HG03558 (cell line): ENCODE data around the gene SERPINA12.

Source experiments
- ATAC-seq: cut with Tn5 transposase; IDR thresholded peaks from one replicate; pipeline ENCODE4 v1.9.1; 2021; ENCODE audit warnings: moderate number of reproducible peaks; ENCODE audit not compliant: unreplicated experiment; ENCODE audit errors: extremely low read depth

Gene SERPINA12

GRCh38 chr14:94470311-94470710, 39.0 kb downstream of the SERPINA12 start:
- no peak for ATAC-seq

- ATAC-seq: no peak
Observed at GRCh38 chr14:94469261-94469660, 40.0 kb downstream of the SERPINA12 start.

- no peak for ATAC-seq
Observed at GRCh38 chr14:94467728-94468520, 41.3 kb downstream of the SERPINA12 start.

- ATAC-seq: no peak
Observed at GRCh38 chr14:94466706-94467370, 42.4 kb downstream of the SERPINA12 start.

GRCh38 chr14:94465042-94465441, 44.2 kb downstream of the SERPINA12 start:
- no peak for ATAC-seq

GRCh38 chr14:94464290-94464689, 45.0 kb downstream of the SERPINA12 start:
- no peak for ATAC-seq

GRCh38 chr14:94462763-94463572, 46.3 kb downstream of the SERPINA12 start:
- ATAC-seq: no peak

GRCh38 chr14:94462219-94462551, 47.1 kb downstream of the SERPINA12 start:
- ATAC-seq: no peak

GRCh38 chr14:94461526-94462218, 47.6 kb downstream of the SERPINA12 start:
- ATAC-seq: no peak

GRCh38 chr14:94460631-94461416, 48.4 kb downstream of the SERPINA12 start:
- ATAC-seq: no peak

GRCh38 chr14:94458558-94459205, 50.6 kb downstream of the SERPINA12 start:
- ATAC-seq: no peak

- ATAC-seq: no peak
Observed at GRCh38 chr14:94458096-94458495, 51.2 kb downstream of the SERPINA12 start.

GRCh38 chr14:94455928-94456327, 53.3 kb downstream of the SERPINA12 start:
- ATAC-seq: no peak

- ATAC-seq: no peak
Observed at GRCh38 chr14:94451826-94452225, 57.4 kb downstream of the SERPINA12 start.

- ATAC-seq: no peak
Observed at GRCh38 chr14:94451091-94451771, 58.0 kb downstream of the SERPINA12 start.

- no peak for ATAC-seq
Observed at GRCh38 chr14:94450722-94451090, 58.6 kb downstream of the SERPINA12 start.

GRCh38 chr14:94449930-94450329, 59.3 kb downstream of the SERPINA12 start:
- no peak for ATAC-seq

GRCh38 chr14:94448071-94448808, 61.0 kb downstream of the SERPINA12 start:
- no peak for ATAC-seq
